Trophoblast cell (in vitro differentiated cells and primary cell): ENCODE data around the gene SULF2.

Experiments
- DNase-seq, 2 donors: peaks; one replicate each; pipeline ENCODE4 v3.0.0-alpha.2; 2016
- H2AFZ ChIP-seq: 2 replicates; pipeline ENCODE4 v1.6.1; 2013; ENCODE audit warnings: low read length, moderate library complexity, mild to moderate bottlenecking; ENCODE audit not compliant: insufficient read depth, poor library complexity
- H2AK5ac ChIP-seq: 2 replicates; pipeline ENCODE4 v1.6.1; 2013; ENCODE audit warnings: mild to moderate bottlenecking, low read length
- H2BK120ac ChIP-seq: 2 replicates; pipeline ENCODE4 v1.6.1; 2013; ENCODE audit warnings: low read length, mild to moderate bottlenecking, moderate library complexity; ENCODE audit not compliant: insufficient read depth, poor library complexity
- H2BK12ac ChIP-seq: 2 replicates; pipeline ENCODE4 v1.6.1; 2013; ENCODE audit warnings: mild to moderate bottlenecking, low read length, moderate library complexity
- H2BK5ac ChIP-seq: 2 replicates; pipeline ENCODE4 v1.6.1; 2013; ENCODE audit warnings: low read length, low read depth, moderate library complexity, mild to moderate bottlenecking; ENCODE audit not compliant: poor library complexity
- H3K14ac ChIP-seq: 2 replicates; pipeline ENCODE4 v1.6.1; 2013; ENCODE audit warnings: mild to moderate bottlenecking, low read length
- H3K18ac ChIP-seq: 2 replicates; pipeline ENCODE4 v1.6.1; 2013; ENCODE audit warnings: mild to moderate bottlenecking, low read length
- H3K23ac ChIP-seq: 2 replicates; pipeline ENCODE4 v1.6.1; 2013; ENCODE audit warnings: low read length
- H3K27ac ChIP-seq: 2 replicates; pipeline ENCODE4 v1.5.1; 2013; ENCODE audit warnings: low read depth, mild to moderate bottlenecking, inconsistent platforms, low read length, moderate library complexity
- H3K27me3 ChIP-seq: 2 replicates; pipeline ENCODE4 v1.6.1; 2013; ENCODE audit warnings: inconsistent platforms, mild to moderate bottlenecking, low read length, moderate library complexity; ENCODE audit not compliant: insufficient read depth
- H3K36me3 ChIP-seq, 2 experiments: 1 replicate in 1 of 2; 2 replicates in 1 of 2; pipeline ENCODE4 v1.6.1; 2013; ENCODE audit warnings: low read length in 2 of 2, mild to moderate bottlenecking in 2 of 2, moderate library complexity in 1 of 2; ENCODE audit not compliant: insufficient read depth in 2 of 2, control insufficient read depth in 1 of 2
- H3K4ac ChIP-seq: 2 replicates; pipeline ENCODE4 v1.6.1; 2013; ENCODE audit warnings: low read depth, mild to moderate bottlenecking, low read length, moderate library complexity
- H3K4me1 ChIP-seq, 2 experiments: 1 replicate in 1 of 2; 2 replicates in 1 of 2; pipeline ENCODE4 v1.6.1; 2013; ENCODE audit warnings: low read length in 2 of 2, mild to moderate bottlenecking in 2 of 2, moderate library complexity in 1 of 2; ENCODE audit not compliant: insufficient read depth in 2 of 2, control insufficient read depth in 1 of 2
- H3K4me2 ChIP-seq: 2 replicates; pipeline ENCODE4 v1.6.1; 2013; ENCODE audit warnings: inconsistent platforms, mild to moderate bottlenecking, low read length, moderate library complexity
- H3K4me3 ChIP-seq: 2 replicates; pipeline ENCODE4 v1.5.1; 2013; ENCODE audit warnings: mild to moderate bottlenecking, low read depth, low read length, inconsistent platforms
- H3K79me1 ChIP-seq: one replicate; pipeline ENCODE4 v1.6.1; 2013; ENCODE audit warnings: low read length
- H3K79me2 ChIP-seq: 2 replicates; pipeline ENCODE4 v1.6.1; 2013; ENCODE audit warnings: low read length, mild to moderate bottlenecking; ENCODE audit not compliant: control insufficient read depth, insufficient read depth, poor library complexity
- H3K9ac ChIP-seq: 2 replicates; pipeline ENCODE4 v1.6.1; 2013; ENCODE audit warnings: mild to moderate bottlenecking, low read length
- H3K9me3 ChIP-seq: 2 replicates; pipeline ENCODE4 v1.6.1; 2013; ENCODE audit warnings: low read depth, mild to moderate bottlenecking, control low read depth, inconsistent platforms, low read length; ENCODE audit not compliant: insufficient read depth
- H4K12ac ChIP-seq: 2 replicates; pipeline ENCODE4 v1.6.1; 2013; ENCODE audit warnings: low read depth, mild to moderate bottlenecking, low read length, moderate library complexity
- H4K8ac ChIP-seq: 2 replicates; pipeline ENCODE4 v1.6.1; 2013; ENCODE audit warnings: low read depth, mild to moderate bottlenecking, low read length, moderate library complexity
- H4K91ac ChIP-seq: one replicate; pipeline ENCODE4 v1.6.1; 2013; ENCODE audit warnings: low read depth, mild to moderate bottlenecking, low read length, moderate library complexity
- WGBS: extraction: QIAGEN DNeasy Blood & Tissue Kit; methylation state at CpG from one replicate; pipeline ENCODE4 v1.1.7; 2013; ENCODE audit warnings: missing lambda C conversion rate; ENCODE audit not compliant: insufficient read length, insufficient coverage; ENCODE audit errors: extremely low coverage; 5-methylcytosine and 5-hydroxymethylcytosine counted together

The SULF2 gene

DNA sequence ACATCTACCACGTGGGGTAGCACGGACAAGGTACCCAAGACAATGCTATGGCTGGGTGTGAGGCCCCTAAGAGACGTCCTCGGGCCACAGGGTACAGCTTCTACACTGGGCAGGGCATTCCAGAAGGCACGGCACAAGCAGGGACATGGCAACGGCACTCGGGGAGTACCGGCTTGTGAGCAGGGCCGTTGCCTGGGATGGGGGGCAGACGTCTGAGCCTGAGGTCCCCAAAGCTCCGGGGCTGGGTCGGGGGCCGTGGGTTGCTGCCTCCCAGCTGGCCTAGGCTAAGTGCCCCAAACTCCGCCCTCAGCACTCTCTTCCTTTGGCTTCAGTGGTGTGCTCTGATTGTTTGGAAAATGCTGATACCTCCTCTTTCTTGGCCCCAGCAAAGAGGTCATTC, 110.6 kb downstream of the SULF2 start:
- peaks cover 4 to 6% of the 10 kb centered on the region in 2 experiments for H3K36me3 ChIP-seq
- H3K4me3 ChIP-seq = no peak overlapping the region
- H3K9me3 ChIP-seq = peaks cover 3% of the 10 kb centered on the region
- H3K4me2 ChIP-seq = no peak overlapping the region
- no peak overlapping the region for H4K12ac ChIP-seq
- H2AFZ ChIP-seq = no peak overlapping the region
- no peaks in the 10 kb centered on the region for H3K4me1 ChIP-seq
- no peak overlapping the region for H2AK5ac ChIP-seq
- H3K4ac ChIP-seq = no peak overlapping the region
- H3K14ac ChIP-seq = no peak overlapping the region
- H4K91ac ChIP-seq = no peak overlapping the region
- no peaks in the 10 kb centered on the region for H3K79me1 ChIP-seq
- H2BK120ac ChIP-seq = no peak overlapping the region
- no peaks in the 10 kb centered on the region for H3K27me3 ChIP-seq
- H3K18ac ChIP-seq = no peak overlapping the region
- no peak overlapping the region for H2BK5ac ChIP-seq
- no peak overlapping the region for H3K27ac ChIP-seq
- no peak overlapping the region for H3K23ac ChIP-seq
- DNase-seq = no peak
- no peak overlapping the region for H4K8ac ChIP-seq
- H3K79me2 ChIP-seq = no peaks in the 10 kb centered on the region
- no peak overlapping the region for H2BK12ac ChIP-seq
- H3K9ac ChIP-seq = no peak overlapping the region
- WGBS = no CpG with 5 or more reads among the region's 14 CpGs

DNA sequence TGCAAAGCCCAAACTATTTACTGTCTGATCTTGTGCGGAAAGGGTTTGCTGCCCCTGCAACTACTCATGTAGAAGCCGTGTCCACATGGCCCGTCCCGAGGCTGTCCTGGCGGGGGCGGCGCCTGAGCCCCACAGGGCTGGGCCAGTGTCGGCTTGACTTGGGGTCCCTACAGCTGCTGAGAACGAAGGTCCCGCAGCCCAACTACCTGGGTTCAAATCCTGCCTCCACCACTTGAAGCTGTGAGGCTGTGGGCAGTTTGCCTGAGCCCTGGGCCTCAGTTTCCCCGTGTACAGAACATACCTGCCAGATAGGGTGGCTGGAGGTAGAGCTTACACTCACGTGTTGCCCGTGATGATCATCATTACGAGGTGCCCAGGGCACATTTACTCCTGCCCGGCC, 111.1 kb downstream of the SULF2 start:
- Histone ChIP-seq H2AFZ (no peak overlapping the region), H3K79me2 (no peaks in the 10 kb centered on the region), H3K36me3 (peaks cover 4 to 6% of the 10 kb centered on the region in 2 experiments), H3K27me3 (no peaks in the 10 kb centered on the region), H3K4ac (no peak overlapping the region), H3K79me1 (no peaks in the 10 kb centered on the region), H4K91ac (no peak overlapping the region), H3K23ac (no peak overlapping the region), H3K4me1 (no peaks in the 10 kb centered on the region), H3K18ac (no peak overlapping the region), H3K27ac (no peak overlapping the region), H3K4me3 (no peak overlapping the region), H3K14ac (no peak overlapping the region), H3K9ac (no peak overlapping the region), H3K9me3 (peaks cover 3% of the 10 kb centered on the region), H2BK120ac (no peak overlapping the region), H3K4me2 (no peak overlapping the region), H2BK12ac (no peak overlapping the region), H2AK5ac (no peak overlapping the region), H4K8ac (no peak overlapping the region), H4K12ac (no peak overlapping the region), H2BK5ac (no peak overlapping the region)
- WGBS = no CpG with 5 or more reads among the region's 15 CpGs
- no peak for DNase-seq

DNA sequence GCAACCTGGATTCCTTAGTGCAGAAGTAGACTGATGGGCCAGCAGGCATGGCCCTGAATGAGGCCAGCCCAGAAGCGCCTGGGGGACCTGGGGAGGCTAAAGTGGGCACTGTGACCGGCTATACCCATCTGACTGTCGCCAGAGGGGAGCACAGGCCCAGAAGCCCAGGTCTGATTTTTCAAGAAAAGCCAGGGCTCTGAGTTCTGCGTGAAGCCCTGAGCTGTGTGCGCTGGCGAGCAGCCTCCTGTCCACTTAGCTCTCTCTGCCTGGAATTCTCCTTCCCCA, 111.7 kb downstream of the SULF2 start:
- H2AK5ac ChIP-seq = no peak overlapping the region
- H4K8ac ChIP-seq = no peak overlapping the region
- H3K9ac ChIP-seq = no peak overlapping the region
- no peak overlapping the region for H3K23ac ChIP-seq
- H3K4me2 ChIP-seq = no peak overlapping the region
- no peak overlapping the region for H2AFZ ChIP-seq
- no peak overlapping the region for H2BK12ac ChIP-seq
- no peak overlapping the region for H3K18ac ChIP-seq
- DNase-seq = no peak
- H3K27me3 ChIP-seq = no peaks in the 10 kb centered on the region
- no peak overlapping the region for H3K14ac ChIP-seq
- no peaks in the 10 kb centered on the region for H3K4me1 ChIP-seq
- H3K79me1 ChIP-seq = no peaks in the 10 kb centered on the region
- H3K36me3 ChIP-seq = peaks cover 4 to 7% of the 10 kb centered on the region in 2 experiments
- H3K27ac ChIP-seq = no peak overlapping the region
- no peak overlapping the region for H3K4me3 ChIP-seq
- no peak overlapping the region for H3K4ac ChIP-seq
- H3K79me2 ChIP-seq = no peaks in the 10 kb centered on the region
- peaks cover 1% of the 10 kb centered on the region for H3K9me3 ChIP-seq
- no peak overlapping the region for H4K12ac ChIP-seq
- no peak overlapping the region for H2BK5ac ChIP-seq
- no peak overlapping the region for H4K91ac ChIP-seq
- WGBS = no CpG with 5 or more reads among the region's 6 CpGs
- H2BK120ac ChIP-seq = no peak overlapping the region

DNA sequence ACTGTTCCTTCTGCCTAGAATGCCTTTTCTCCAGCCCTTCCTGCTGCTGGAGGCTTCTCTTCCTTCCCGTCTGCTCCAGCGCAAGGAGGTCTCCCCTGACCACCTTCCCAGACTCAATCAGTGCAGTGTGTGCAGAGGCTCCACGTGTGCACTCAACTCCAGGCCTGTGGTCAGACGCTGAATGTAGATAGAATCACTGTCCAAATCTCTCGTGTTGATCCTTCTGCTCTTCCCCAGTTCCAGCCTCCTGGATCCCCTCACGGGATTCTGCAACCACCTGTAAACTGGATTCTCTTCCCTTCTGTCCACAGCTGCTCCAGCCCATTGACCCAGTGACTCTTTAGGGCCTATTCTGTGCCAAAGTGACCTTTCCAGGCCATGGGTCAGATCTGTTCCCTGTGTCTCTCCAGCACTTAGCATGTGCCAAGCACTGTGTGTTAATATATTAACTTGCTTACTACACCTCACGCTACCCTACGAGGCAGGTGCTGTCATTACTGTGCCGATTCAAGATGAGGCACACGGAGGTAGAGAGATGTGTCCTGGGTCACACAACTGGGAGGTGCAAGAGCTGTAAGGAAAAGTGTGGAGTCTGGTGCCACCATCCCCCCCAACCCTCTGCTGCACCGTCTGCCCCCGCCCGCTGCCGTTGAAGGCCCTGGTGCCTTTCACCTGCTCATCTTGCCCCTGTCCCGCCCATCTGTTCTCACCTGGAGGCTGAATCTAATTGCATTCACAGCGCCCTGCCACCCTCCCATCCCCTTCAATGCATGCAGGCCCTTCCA, 112.2 kb downstream of the SULF2 start:
- no peaks in the 10 kb centered on the region for H3K4me1 ChIP-seq
- H2BK5ac ChIP-seq = no peak overlapping the region
- no peak overlapping the region for H3K27ac ChIP-seq
- no peak overlapping the region for H3K4me2 ChIP-seq
- no peak overlapping the region for H2AFZ ChIP-seq
- H3K4me3 ChIP-seq = no peak overlapping the region
- no peaks in the 10 kb centered on the region for H3K79me2 ChIP-seq
- no peaks in the 10 kb centered on the region for H3K9me3 ChIP-seq
- no peak overlapping the region for H4K12ac ChIP-seq
- no peak overlapping the region for H3K18ac ChIP-seq
- H4K8ac ChIP-seq = no peak overlapping the region
- no peak overlapping the region for H2AK5ac ChIP-seq
- H2BK120ac ChIP-seq = no peak overlapping the region
- no peak overlapping the region for H4K91ac ChIP-seq
- no peaks in the 10 kb centered on the region for H3K79me1 ChIP-seq
- no peak overlapping the region for H3K4ac ChIP-seq
- no peak overlapping the region for H3K14ac ChIP-seq
- H3K23ac ChIP-seq = no peak overlapping the region
- no peak for DNase-seq
- peaks cover 7 to 10% of the 10 kb centered on the region in 2 experiments for H3K36me3 ChIP-seq
- no peaks in the 10 kb centered on the region for H3K27me3 ChIP-seq
- no peak overlapping the region for H3K9ac ChIP-seq
- WGBS = no CpG with 5 or more reads among the region's 16 CpGs
- no peak overlapping the region for H2BK12ac ChIP-seq
